LoVo (cell line): ENCODE data around the gene ZFAND3.
"Not testable (repeated sequence)": the region's sequence is repeated elsewhere in the genome, so short reads cannot be mapped to it uniquely, and the experiment has no call there.

Experiments used
- DNase-seq: peaks from one replicate; pipeline ENCODE4 v3.0.0-alpha.2; 2016; ENCODE audit warnings: low spot score

ZFAND3 gene

GRCh38 chr6:37972994-37973757, 153.6 kb downstream of the ZFAND3 start:
- DNase-seq = no peak

- DNase-seq = no peak
Observed at GRCh38 chr6:37974381-37974780, 154.9 kb downstream of the ZFAND3 start.

GRCh38 chr6:37974943-37975342, 155.4 kb downstream of the ZFAND3 start:
- no peak for DNase-seq

GRCh38 chr6:37977715-37978114, 158.2 kb downstream of the ZFAND3 start:
- no peak for DNase-seq

- no peak for DNase-seq
Observed at GRCh38 chr6:37979392-37980221, 160.1 kb downstream of the ZFAND3 start.

GRCh38 chr6:37980222-37980595, 160.7 kb downstream of the ZFAND3 start:
- no peak for DNase-seq

- DNase-seq = no peak
Observed at GRCh38 chr6:37981626-37982025, 162.1 kb downstream of the ZFAND3 start.

GRCh38 chr6:37982317-37982716, 162.8 kb downstream of the ZFAND3 start:
- no peak for DNase-seq

GRCh38 chr6:37983720-37984501, 164.4 kb downstream of the ZFAND3 start:
- no peak for DNase-seq

GRCh38 chr6:37984578-37984977, 165.1 kb downstream of the ZFAND3 start:
- no peak for DNase-seq

- DNase-seq = no peak
Observed at GRCh38 chr6:37985355-37985754, 165.8 kb downstream of the ZFAND3 start.

GRCh38 chr6:37987018-37987417, 167.5 kb downstream of the ZFAND3 start:
- DNase-seq = no peak

- DNase-seq = no peak
Observed at GRCh38 chr6:37987559-37987958, 168.0 kb downstream of the ZFAND3 start.

GRCh38 chr6:37988127-37988526, 168.6 kb downstream of the ZFAND3 start:
- DNase-seq = no peak

- DNase-seq = no peak
Observed at GRCh38 chr6:37988696-37989095, 169.2 kb downstream of the ZFAND3 start.

- no peak for DNase-seq
Observed at GRCh38 chr6:37990762-37991525, 171.4 kb downstream of the ZFAND3 start.

GRCh38 chr6:37992749-37993148, 173.2 kb downstream of the ZFAND3 start:
- DNase-seq = no peak

GRCh38 chr6:37993194-37993593, 173.7 kb downstream of the ZFAND3 start:
- not testable (repeated sequence) for DNase-seq

GRCh38 chr6:37993596-37993995, 174.1 kb downstream of the ZFAND3 start:
- no peak for DNase-seq

- DNase-seq = no peak
Observed at GRCh38 chr6:37994223-37994622, 174.7 kb downstream of the ZFAND3 start.

- no peak for DNase-seq
Observed at GRCh38 chr6:37998366-37998765, 178.8 kb downstream of the ZFAND3 start.

GRCh38 chr6:38001386-38001785, 181.9 kb downstream of the ZFAND3 start:
- DNase-seq = no peak
